ENCODE results near the gene OLA1.

Gene OLA1

GRCh38 chr2:174112073-174112472, 136.3 kb downstream of the OLA1 start:
- DNase-seq, result no peak

GRCh38 chr2:174108579-174108978, 139.8 kb downstream of the OLA1 start:
- no peak for DNase-seq

- DNase-seq, result no peak
Observed at GRCh38 chr2:174106736-174107135, 141.6 kb downstream of the OLA1 start.

DNA sequence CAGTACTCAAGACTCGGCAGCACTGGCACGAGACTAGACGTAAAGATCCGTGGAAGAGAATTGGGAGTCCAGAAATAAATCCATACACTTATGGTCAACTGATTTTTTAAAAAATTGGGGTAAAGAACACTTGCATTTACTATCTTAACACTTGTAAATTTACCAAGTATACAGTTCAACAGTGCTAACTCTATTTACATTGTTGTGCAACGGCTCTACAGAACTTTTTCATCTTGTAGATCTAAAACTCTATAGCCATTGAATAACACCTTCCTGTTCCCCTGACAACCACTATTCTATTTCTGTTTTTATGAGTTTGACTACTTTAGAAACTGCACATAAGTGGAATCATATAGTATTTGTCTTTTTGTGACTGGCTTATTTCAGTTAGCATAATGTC, 153.8 kb downstream of the OLA1 start:
- DNase-seq, result no peak

DNA sequence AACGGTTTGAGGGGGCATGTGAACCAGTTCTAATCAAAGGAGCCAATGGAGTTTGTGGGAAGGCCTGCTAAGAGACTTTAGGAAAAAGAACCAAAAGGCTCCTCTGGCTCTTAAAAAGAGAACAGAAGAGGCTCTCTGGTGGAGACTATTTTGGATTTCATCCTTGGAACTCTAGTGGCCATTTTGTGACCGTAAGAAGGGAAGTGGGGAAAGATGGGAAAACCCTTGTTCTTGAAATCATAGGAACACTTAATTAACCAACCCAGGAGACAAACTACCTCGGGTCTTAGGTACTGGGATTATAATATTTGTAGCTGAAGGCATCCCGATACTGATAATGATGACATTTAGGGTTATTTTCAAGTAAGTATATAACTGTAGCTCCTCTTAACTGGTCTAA, 157.9 kb downstream of the OLA1 start:
- DNase-seq, result no peak

DNA sequence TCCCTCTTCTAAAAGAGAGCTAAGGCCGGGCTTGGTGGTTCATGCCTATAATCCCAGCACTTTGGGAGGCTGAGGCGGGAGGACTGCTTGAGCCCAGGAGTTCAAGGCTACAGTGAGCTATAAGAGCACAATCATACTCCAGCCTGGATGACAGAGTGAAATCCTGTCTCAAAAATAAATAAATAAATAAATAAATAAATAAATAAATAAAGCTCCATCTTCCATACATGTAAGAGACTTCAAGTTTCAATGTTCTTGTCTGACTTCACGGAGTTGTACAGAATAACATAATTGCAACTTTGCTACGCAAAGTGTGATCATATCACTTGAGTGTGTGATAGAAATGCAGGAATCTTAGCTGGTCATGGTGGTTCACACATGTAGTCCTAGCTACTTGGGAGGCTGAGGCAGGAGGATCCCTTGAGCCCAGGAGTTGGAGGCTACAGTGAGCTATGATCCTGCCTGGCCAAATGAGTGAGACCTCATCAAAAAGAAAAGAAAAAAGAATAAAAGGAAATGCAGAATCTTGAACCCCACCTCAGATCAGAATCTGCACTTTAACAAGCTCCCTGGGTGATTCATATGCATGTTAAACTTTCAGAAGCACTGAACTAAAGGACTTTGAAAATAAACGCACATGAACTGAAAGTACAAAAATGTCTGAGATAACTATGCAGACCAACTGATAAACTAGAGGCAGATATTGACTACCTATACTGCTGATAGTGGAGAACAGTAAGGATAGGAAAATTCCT, 159.4 kb downstream of the OLA1 start:
- no peak for DNase-seq

DNA sequence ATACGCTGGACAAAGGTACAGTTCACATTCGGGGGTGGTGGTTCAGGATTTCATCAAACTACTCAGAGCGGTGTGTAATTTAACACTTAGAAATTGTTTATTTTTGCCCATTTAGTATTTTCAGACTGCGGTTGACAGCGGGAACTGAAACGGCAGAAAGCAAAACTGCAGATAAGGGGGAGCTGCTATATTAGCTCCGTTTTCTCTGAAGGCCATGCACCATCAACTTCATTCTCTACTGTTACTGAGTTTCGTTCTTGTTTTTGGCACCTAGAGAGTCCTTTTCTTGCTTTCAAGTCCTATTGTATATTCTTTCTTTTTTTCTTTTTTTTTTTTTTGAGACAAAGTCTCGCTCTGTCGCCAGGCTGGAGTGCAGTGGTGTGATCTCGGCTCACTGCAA, 161.6 kb downstream of the OLA1 start:
- DNase-seq, result no peak

DNA sequence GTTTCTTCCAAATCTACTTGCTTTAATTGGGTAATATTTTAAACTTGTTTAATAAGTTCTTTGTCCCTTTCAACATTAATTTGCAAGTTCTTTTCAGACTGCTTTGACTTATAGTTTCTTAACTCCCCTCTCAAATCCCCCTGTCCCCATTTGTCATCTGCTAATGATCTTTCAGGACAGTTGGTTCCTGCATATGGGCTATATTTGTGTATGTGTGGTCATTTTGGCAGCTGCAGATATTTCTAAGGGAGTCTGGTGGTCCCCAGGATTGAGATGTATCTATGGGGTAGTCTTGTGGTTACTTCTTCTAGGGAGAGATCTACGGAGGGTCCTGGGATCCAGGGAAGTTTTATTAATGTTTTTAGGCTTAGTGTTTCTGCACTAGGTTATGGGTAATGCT, 162.6 kb downstream of the OLA1 start:
- DNase-seq, result no peak

GRCh38 chr2:174083843-174084458, 164.4 kb downstream of the OLA1 start:
- DNase-seq, result no peak

DNA sequence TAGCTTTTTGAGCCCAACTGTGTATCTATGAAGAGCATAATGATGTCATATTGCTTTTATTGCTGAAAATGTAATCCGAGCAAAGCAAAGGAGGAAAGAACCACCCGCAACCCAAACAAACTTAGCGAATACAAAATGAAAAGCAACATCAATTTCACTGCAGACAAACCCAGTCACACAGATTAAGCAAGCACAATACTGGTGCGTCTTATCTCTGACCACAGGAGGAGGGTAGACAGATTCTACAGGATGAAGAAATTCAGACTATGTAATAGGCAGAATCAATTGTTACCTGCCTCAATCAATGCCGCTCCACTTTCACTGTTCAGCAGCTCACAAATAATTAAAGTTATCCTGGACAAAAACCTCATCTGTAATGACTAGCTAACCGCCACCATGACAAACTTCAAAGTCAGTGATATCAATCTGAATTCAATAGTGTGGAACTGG, 167.6 kb downstream of the OLA1 start:
- no peak for DNase-seq

DNA sequence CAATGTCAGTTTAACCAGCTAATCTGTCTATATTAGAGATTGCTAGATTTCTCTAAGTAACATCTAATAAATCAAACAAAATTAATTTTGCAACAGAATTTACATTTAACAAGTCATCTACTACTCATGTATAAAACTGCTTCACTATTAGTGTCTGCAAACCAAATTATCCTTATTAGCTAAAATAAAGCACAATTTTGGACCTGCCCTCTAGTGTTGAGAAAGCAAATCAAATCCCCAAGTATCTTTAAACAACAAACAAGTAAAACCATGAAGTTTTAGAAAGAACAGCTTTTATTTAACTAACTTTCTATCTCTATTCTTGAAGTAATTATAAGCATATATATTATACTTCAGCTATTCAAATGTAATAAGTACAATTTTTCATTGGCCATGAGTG, 170.1 kb downstream of the OLA1 start:
- no peak for DNase-seq

- no peak for DNase-seq
Observed at GRCh38 chr2:174076975-174077374, 171.4 kb downstream of the OLA1 start.

DNA sequence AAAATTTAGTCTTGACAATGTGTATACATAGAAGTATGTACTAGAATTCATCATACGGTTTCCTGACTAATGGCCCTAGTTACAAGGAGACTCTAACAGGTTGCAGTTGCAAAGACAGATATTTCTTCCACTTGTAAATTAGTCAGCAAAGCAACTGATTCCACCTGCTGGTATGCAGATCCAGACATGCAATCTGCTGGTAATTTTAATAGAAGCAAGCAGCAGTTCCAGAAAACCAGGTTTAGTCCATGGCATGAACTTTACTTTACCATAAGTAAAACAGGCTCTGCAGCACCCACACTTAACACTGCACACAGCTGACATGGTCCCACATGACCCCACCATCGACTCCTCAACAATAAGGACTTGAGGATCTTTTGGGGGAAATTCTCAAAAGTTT, 172.3 kb downstream of the OLA1 start:
- DNase-seq, result no peak

DNA sequence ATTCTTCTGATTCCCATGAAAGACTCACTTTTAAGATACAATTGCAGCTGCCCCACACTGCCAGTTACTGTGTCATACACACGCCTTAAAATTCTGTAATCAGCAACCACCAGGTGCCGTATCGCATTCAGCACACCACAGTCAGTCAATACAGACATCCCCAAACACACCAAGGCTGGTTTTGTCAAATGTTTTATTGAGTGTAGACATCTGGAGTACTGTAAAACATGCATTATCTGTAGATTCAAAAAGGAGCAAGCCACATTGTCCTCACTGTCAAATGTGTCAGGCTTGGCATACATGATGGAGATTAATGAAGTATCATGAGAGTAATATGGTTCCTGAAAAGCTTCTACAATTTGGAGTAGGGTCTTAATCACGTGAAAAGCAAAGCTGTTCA, 173.5 kb downstream of the OLA1 start:
- no peak for DNase-seq

GRCh38 chr2:174072857-174073256, 175.5 kb downstream of the OLA1 start:
- DNase-seq, result no peak

DNA sequence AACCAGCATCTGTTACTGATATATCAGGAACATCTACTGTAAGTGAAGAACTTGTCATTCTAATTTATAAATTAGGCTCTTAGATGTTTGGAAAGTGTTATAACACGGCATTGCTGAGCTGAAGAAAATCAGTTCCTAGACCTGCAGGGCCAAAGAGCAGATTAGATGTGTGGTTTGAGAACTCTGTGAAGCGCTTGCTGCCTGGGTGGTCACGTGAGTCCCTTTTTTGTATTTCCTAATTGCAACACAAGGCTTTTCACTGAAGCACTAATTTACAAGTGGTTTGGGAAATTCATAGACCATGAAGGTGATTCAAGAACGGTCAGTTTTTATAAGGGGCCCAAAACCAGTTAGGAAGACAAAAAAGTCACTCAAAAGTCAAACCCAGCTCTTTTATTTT, 176.3 kb downstream of the OLA1 start:
- no peak for DNase-seq

DNA sequence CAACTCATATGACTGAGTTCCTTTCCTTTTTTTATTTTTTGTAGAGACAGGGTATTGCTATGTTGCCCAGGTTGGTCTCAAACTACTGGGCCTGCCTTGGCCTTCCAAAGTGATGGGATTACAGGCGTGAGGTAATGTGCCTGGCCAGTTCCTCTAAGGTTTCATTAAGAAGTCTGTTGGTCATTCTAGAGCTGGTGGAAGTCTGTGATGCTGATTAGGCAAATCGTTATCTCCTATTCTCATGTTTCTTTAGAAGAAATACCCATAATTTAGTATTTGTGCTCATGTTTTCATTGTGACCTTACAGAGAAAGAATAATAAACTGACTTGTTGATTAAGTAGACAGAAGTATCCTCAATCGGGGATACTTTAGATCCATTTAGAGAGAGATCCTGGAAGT, 177.0 kb downstream of the OLA1 start:
- no peak for DNase-seq

DNA sequence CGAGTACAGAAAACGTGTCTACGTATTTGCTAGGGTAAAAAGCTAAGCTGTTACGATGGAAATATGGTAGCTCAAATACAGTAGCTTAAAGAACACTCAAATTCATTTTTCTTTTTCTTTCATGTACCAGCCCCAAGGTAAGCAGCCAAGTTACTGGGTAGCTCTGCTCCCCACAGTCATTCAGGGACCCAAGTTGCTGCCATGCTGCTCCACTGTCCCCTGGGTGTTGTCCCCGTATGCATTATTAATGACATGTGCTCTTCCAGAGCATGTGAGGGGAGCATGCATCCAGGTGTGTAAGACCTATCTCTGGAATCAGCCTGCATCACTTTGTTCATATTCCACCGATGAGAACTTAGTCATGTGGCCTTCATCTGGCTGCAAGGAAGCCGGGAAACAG, 178.1 kb downstream of the OLA1 start:
- no peak for DNase-seq

DNA sequence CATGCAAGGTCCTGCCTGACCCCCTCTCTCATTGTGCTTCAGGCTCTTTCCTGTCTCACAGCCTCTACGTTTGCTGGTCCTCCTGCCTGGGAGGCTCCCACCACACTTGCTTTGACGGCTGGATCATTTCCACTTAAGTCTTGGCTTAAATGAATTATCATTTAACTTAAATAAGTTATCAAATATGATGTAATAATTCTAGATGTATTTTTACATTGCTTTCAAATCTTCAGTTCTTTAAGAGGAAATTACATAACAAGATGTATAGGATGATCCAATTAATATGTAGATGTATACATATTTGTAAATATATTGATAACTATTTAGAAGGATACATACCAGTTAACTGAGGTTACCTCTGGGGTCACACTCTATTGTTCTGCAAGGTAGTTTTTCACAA, 180.5 kb downstream of the OLA1 start:
- no peak for DNase-seq

DNA sequence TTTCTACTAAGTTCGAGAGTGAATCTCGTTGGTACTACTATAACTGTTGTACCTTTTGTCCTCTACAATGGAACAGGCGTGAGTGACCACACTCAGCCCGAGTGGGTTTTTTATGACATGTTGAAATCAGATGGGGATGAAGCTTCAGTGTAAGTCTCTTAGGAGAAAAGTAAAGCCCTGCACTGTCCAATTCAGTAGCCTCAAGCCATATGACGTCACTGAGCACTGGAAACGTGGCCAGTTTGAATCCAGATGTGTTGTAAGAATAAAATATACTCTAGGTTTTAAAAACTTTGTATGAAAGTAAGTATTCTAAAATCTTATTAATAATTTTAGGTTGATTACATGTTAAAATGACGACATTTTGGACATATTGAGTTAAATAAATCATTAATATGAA, 181.5 kb downstream of the OLA1 start:
- DNase-seq, result no peak

GRCh38 chr2:174063492-174064092, 184.7 kb downstream of the OLA1 start:
- DNase-seq, result no peak

- DNase-seq, result no peak
Observed at GRCh38 chr2:174062934-174063333, 185.4 kb downstream of the OLA1 start.

DNA sequence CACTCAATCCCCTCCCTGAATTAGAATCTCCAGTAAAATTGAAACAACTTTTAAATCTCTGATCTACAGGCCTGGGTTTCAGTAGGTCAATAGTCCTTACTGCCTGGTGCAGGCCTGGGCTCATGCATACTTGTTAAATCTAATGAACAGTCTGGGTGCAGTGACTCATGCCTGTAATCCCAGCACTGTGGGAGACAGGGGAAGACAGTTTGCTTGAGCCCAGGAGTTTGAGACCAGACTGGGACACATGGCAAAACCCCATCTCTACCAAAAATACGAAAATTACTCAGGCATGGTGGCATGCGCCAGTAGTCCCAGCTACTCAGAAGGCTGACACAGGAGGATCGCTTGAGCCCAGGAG, 188.5 kb downstream of the OLA1 start:
- DNase-seq, result no peak

DNA sequence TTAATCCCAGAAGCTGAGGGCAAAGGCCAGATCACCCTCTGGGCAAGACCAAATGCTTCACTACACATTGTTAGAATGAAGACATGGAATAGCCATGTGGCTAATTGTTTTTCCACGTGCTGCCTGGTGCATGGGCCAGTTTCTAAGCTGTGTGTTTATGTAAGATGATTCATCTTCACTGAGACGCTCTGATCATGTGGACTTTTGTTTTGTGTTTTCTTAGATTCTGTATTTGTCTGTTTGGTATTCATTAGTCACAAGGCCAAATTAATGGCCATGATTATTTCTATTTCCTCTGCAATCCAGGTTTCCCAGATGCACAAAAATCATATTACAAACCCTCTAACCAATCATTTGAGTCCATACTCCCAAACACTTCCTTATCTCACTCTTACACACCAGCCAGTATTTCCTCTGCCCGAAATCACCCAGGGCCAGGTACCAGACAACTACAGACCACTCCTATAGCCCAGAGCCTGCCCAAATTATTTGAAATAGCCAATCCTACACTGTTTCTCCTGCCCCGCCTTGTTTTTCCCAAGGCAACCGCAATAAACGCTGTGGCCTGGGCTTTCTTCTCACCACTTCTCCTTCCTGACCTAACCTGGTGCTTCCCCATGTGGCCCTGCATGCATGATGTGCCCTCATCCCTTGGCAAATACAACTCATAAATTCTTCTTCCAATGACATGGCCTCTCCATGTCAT, 189.0 kb downstream of the OLA1 start:
- DNase-seq, result no peak
